Measurements from ENCODE around the gene RBBP9. TPM values are rescaled to one million over a fixed set of nuclear protein-coding genes. Genes with fewer than 3 reads are reported as not detected.
A peak's percentile ranks its signal among the peaks of the same experiment; 100 is the strongest.

Gene RBBP9
- total and polyA plus RNA-seq, 9 of the 15 experiments (the other 6 are each of a cell fraction or from before 2014, with no cell fraction given): 0.94 to 4.4 (median 2.5) TPM

GRCh38 chr20:18466894-18467730 is 29.9 kb downstream of the RBBP9 start, which contains the start of the genes DZANK1 and POLR3F (continued):
- TF ChIP-seq HINFP (tag; conservative IDR thresholded peaks at IDR 0.05; ENCODE audit: low read depth): no peak
- no peak for TF ChIP-seq E2F1 (CRISPR knock-in tag; IDR thresholded peaks at IDR 0.05)
- TF ChIP-seq MCM2 (IDR thresholded peaks at IDR 0.05; ENCODE audit: low read depth): no peak
- peak; percentile 33; the same call in 1 of the 2 replicates for TF ChIP-seq CHAMP1 (IDR thresholded peaks at IDR 0.05)
- TF ChIP-seq AFF4 (CRISPR knock-in tag; IDR thresholded peaks at IDR 0.05): no peak
- peak in 1 of 2 experiments; percentile 36; a peak in 1 of 4 replicates for TF ChIP-seq RCOR1 (IDR thresholded peaks at IDR 0.05; ENCODE audit: borderline replicate concordance in 1 of 2, low read depth in 2 of 2, low read length in 2 of 2)
- no peak for TF ChIP-seq ZBTB43 (CRISPR knock-in tag; IDR thresholded peaks at IDR 0.05)
- TF ChIP-seq HMG20A (CRISPR knock-in tag; conservative IDR thresholded peaks at IDR 0.05): no peak
- TF ChIP-seq HOMEZ (CRISPR knock-in tag; IDR thresholded peaks at IDR 0.05): no peak
- TF ChIP-seq PHF8 (IDR thresholded peaks at IDR 0.05; ENCODE audit: borderline replicate concordance, low read length): peak; percentile 85; the same call in 1 of the 2 replicates
- TF ChIP-seq DPF2 (IDR thresholded peaks at IDR 0.05): no peak
- TF ChIP-seq ATF1 (CRISPR knock-in tag; IDR thresholded peaks at IDR 0.05): no peak
- TF ChIP-seq ATF1 (tag; IDR thresholded peaks at IDR 0.05): peak; percentile 61; the same call in 1 of the 2 replicates
- TF ChIP-seq SMC3 (conservative IDR thresholded peaks at IDR 0.05; ENCODE audit: insufficient read depth, low read depth, low read length): no peak

All from K562 (cell line).